GM12873 (cell line): ENCODE results near the gene CARM1.

ENCODE experiments used
- TF ChIP-seq, protein P1 (sequence below): IDR thresholded peaks from 2 replicates; pipeline ENCODE4 v1.5.1; 2012; ENCODE audit warnings: low read depth, mild to moderate bottlenecking, moderate library complexity, low read length, control low read depth; ENCODE audit not compliant: insufficient read depth; ENCODE audit errors: missing control alignments

The CARM1 gene

DNA sequence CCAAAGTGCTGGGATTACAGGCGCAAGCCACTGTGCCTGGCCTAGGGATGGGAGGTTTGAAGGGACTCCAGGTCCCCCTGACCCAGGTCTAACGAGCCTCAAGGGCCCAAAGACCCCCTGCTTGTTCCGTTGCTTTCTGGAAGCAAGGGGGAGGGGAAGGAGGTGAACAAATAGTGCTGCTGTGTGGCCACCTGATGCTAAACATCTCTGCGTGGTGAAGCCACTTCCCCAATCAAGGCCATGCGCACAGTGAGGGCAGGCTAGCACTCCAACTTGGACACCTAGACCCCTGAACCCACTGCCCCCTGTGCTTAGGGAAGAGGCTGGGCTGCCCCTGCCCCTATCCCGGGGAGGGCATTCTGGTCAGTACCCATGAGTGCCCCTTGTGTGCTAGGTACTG is 24.0 kb downstream of the CARM1 start:
- TF ChIP-seq, protein P1, sequence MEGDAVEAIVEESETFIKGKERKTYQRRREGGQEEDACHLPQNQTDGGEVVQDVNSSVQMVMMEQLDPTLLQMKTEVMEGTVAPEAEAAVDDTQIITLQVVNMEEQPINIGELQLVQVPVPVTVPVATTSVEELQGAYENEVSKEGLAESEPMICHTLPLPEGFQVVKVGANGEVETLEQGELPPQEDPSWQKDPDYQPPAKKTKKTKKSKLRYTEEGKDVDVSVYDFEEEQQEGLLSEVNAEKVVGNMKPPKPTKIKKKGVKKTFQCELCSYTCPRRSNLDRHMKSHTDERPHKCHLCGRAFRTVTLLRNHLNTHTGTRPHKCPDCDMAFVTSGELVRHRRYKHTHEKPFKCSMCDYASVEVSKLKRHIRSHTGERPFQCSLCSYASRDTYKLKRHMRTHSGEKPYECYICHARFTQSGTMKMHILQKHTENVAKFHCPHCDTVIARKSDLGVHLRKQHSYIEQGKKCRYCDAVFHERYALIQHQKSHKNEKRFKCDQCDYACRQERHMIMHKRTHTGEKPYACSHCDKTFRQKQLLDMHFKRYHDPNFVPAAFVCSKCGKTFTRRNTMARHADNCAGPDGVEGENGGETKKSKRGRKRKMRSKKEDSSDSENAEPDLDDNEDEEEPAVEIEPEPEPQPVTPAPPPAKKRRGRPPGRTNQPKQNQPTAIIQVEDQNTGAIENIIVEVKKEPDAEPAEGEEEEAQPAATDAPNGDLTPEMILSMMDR, result no peak

DNA sequence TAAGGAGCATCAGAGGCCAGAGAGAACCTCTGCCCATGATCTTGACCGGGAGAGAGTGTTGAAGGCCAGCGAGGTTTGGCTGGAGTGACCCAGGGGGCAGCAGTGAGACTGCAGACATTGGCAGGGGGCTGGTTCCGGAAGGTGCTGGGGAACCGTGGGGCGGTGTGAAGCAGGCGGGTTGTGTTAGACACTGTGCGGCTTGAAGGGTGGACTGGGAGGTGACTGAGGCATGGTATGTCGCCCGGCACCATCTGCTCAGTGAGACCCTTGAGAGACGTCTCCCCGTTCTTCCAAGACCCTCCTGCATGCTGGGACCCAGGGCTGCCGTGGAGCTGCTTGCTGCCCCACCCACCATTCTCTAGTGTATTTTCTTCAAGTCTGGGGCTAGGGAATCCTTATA is 24.6 kb downstream of the CARM1 start:
- TF ChIP-seq, protein P1, result no peak

DNA sequence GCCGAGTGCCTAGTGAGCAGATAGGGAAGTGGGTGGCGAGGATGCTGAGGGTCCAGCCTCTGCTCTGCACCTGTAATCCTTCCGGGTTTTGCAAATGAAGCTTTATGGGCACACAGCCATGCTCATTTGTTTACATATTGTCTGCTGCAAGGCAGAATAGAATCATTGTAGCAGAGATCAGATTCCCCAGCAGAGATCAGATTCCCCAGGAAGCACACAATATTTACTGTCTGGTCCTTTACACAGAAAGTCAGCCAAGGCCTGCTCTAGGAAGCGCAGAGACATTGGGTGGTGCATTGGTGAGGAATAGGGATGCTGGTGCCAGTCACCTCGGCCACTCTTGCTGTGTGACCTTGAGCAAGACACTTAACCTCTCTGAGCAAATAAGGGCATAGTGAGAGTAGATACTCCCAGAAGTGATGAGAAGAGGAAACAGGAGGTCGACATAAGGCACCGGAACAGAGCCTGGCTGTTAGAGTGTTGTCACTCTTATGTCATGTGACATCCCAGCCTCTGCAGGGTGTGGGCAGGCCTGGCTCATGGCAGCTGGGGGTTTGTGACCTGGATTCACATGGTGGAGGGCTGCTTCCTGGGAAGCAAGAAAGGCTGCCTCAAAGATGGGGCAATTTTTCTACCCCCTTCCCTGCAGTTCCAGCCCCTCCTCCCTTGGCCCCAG is 25.6 kb downstream of the CARM1 start:
- TF ChIP-seq, protein P1, result no peak

DNA sequence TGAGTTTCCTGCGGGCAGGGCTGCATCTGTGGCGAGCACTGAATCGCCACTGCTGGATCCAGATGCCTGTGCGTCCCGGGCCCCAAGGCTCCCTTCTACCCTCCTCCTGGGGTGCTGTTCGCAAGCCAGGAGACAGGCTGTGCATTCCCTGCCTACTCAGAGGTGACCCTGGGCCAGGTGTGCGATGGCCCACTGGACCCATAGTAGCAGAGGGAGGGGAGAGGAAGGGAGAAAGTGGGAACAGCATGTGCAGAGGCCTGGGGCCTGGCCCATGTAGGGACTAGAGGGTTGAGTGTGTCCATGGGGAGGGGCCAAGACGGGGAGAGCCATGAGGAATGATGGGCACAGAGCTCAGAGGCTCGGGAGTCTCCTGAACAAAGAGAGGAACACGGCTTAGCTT is 27.3 kb downstream of the CARM1 start:
- TF ChIP-seq, protein P1, result no peak

DNA sequence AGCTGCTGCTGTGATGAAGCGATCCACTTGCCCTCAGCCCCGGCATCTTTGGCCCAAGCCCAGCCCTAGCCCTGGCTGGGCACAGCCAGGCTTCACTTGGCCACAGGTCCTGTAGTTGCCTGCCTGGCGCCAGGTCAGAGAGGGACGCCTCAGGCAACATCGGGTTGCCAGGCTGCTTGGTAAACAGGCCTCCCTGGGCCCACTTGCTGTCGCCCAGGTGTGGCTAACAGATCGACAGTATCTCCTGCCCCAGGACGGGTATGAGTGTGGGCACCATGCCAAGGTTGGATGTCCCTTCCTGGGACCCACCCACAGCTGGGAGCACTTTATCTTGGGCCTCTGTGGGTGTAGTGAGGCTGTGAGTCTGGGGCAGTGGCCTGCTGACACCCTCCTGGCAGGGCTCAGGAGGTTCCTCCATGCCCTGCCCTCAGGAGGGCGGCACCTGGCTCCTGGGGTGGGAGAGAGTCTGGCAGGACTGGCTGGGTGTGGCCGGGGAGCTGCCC is 27.8 kb downstream of the CARM1 start:
- TF ChIP-seq, protein P1, result no peak

DNA sequence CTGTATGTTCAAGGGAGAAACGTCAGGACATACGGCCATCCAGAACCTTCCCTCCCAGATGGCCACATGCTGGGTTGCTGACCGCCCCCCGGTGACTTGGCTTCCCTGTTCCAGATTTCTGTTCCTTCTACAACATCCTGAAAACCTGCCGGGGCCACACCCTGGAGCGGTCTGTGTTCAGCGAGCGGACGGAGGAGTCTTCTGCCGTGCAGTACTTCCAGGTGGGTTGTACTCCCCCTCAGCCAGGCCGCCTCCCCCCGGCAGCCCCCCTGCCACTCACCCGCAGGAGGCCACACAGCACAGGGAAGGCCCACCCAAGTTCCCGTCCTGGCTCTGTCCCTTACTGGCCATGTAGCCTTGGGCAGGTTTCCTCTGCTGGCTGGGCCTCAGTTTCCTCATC is 36.6 kb downstream of the CARM1 start:
- TF ChIP-seq, protein P1, result no peak

DNA sequence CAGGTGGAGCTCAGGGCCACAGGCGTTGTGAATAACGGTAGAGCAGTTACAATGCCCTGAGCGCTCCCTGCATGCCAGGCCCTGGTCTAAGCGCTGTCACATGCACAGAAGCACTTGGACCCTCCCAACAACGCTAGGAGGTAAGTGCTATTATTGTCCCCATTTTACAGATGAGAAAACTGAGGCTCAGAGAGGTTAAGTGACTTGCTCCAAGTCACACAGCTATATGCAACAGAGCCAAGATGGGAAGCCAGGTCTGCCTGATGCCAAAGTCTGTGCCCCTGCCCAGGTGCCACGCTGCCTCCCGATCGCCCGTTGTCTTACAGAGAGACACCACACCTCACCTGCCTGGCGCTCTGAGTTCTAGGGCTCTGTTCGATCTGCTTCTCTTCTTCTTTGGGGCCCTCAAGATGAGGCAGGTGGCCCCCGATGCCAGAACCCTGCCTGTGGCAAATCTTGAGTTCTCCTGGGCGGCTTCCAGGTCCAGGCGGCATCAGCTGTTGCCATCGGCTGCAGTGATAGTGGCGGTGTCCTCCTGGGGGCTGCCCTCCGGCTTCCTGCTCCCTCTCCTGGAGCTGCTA is 37.1 kb downstream of the CARM1 start:
- TF ChIP-seq, protein P1, result no peak
